Fibroblast of gingiva (primary cell): Measurements from ENCODE around the gene ATE1.

ENCODE experiments used
- DNase-seq: peaks from one replicate; pipeline ENCODE4 v3.0.0-alpha.2; 2011; ENCODE audit warnings: low read depth

ATE1 gene

DNA sequence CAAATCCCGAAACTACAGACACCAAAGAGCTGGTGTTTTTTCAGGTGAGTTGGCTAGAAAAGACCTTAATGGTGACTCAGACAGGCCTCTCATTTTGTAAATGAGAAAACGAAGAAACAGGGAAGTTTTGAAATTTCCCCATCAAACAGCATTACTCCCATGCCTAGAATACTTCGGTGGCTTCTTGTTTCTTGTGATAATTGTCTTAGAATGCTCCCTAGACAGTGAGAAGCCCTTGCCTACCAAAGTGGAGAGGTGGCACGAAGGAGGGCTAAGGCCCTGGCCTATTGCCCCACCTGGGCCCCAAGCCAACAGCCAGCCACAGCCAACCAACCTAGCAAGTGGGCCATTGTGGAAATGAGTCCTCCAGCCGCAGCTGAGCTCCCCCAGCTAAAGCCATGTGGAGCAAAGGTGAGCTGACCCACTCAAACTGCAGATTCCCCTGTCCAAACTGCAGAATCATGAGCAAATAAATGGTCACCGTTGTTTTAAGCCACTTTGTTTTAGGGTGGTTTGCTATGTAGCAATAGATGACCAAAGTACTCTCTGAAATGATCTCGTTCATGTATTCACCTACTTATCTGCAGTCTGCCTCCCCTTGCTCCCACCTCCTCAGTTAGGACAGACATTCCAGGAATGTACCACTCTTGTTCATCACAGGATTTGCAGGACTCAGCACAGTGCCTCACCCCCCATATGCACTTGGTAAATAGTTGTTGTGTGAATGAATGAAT is 231.9 kb downstream of the ATE1 start:
- no peak for DNase-seq

GRCh38 chr10:121694966-121695643 is 232.7 kb downstream of the ATE1 start:
- DNase-seq, result no peak

- DNase-seq, result no peak
These were observed 233.4 kb downstream of the ATE1 start for GRCh38 chr10:121694327-121694965.

DNA sequence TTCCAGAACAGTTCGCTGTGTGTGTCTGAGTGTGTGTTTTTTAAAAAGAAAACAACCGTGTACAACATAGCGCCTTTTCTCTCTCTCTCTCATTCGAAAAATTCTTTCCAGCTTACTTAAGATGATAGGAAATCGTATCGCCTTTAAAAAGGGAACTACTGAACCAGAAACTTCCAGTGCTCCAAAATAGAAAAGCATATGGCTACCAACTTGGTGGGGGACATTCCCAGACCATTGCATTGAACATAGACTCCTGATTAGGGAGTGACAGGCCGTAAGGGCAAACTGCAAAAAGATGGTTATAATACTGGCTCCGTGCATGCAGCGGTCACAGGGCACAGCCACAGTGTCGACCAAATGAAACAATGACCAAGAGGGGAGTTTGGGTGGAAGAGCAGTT is 235.2 kb downstream of the ATE1 start:
- DNase-seq, result no peak

GRCh38 chr10:121690970-121691369 is 236.9 kb downstream of the ATE1 start:
- no peak for DNase-seq
